Astrocyte (in vitro differentiated cells and primary cell): ENCODE results near the gene SPDYE17.
"Not testable (repeated sequence)": the region's sequence is repeated elsewhere in the genome, so short reads cannot be mapped to it uniquely, and the experiment has no call there.

ENCODE experiments used
- CTCF ChIP-seq: IDR thresholded peaks from 2 replicates; pipeline ENCODE4 v1.5.1; 2011; ENCODE audit warnings: low read depth, mild to moderate bottlenecking, inconsistent platforms, low read length, moderate library complexity; ENCODE audit not compliant: insufficient read depth
- EZH2 ChIP-seq: IDR thresholded peaks from 2 replicates; pipeline ENCODE4 v1.6.1; 2012; ENCODE audit warnings: mild to moderate bottlenecking, low read length, inconsistent platforms; ENCODE audit not compliant: insufficient read depth

GRCh38 chr7:76981187-76981970 lies 50.8 kb downstream of the SPDYE17 start:
- not testable (repeated sequence) for TF ChIP-seq CTCF, EZH2
